H1 (cell line): ENCODE measurements around the gene CAMKMT. TPM values are rescaled to one million over a fixed set of nuclear protein-coding genes. Genes with fewer than 3 reads are reported as not detected.

Source experiments
- CTCF ChIA-PET: fragments of 300-600 bp; sonication (Branson Sonifier 250); formaldehyde crosslinking; loops from one replicate; lab custom pipeline; 2021; ENCODE audit not compliant: partially characterized antibody; lab: Charles Lee
- POLR2A ChIA-PET: fragments of 300-600 bp; sonication (Branson Sonifier 250); formaldehyde crosslinking; loops from one replicate; lab custom pipeline; 2021; ENCODE audit warnings: inconsistent platforms; ENCODE audit not compliant: partially characterized antibody; lab: Charles Lee
- DNase-seq, 2 experiments: peaks; one replicate each; pipeline versions ENCODE4 v3.0.0 to v3.0.0-alpha.2; 2010 to 2022; ENCODE audit warnings: low spot score in 2 of 2, low read depth in 1 of 2, mixed read lengths in 1 of 2
- FAIRE-seq: peaks from 2 replicates; lab custom pipeline; 2011; peaks lifted over from hg19 to GRCh38; lab: Jason Lieb, UNC
- H2AFZ ChIP-seq: 2 replicates; pipeline ENCODE4 v1.8.1; 2012; ENCODE audit warnings: low read length, inconsistent platforms
- H2AK5ac ChIP-seq: 2 replicates; pipeline ENCODE4 v1.6.1; 2013; ENCODE audit warnings: low read depth, low read length
- H2BK120ac ChIP-seq: replicated peaks from 2 replicates; pipeline ENCODE3; 2013; ENCODE audit warnings: low read depth, low read length, inconsistent platforms
- H2BK12ac ChIP-seq: 2 replicates; pipeline ENCODE4 v1.6.1; 2013; ENCODE audit warnings: low read depth, low read length
- H2BK15ac ChIP-seq: 2 replicates; pipeline ENCODE4 v1.6.1; 2013; ENCODE audit warnings: low read length
- H2BK20ac ChIP-seq: 2 replicates; pipeline ENCODE4 v1.6.1; 2013; ENCODE audit warnings: low read length
- H2BK5ac ChIP-seq: 2 replicates; pipeline ENCODE4 v1.6.1; 2013; ENCODE audit warnings: low read depth, low read length
- H3K14ac ChIP-seq: 2 replicates; pipeline ENCODE4 v1.6.1; 2013; ENCODE audit warnings: inconsistent platforms; ENCODE audit not compliant: insufficient read length
- H3K18ac ChIP-seq: 2 replicates; pipeline ENCODE4 v1.6.1; 2013; ENCODE audit warnings: low read length; ENCODE audit errors: extremely low read depth
- H3K23ac ChIP-seq: 2 replicates; pipeline ENCODE4 v1.6.1; 2013; ENCODE audit warnings: inconsistent platforms; ENCODE audit not compliant: insufficient read length
- H3K23me2 ChIP-seq: 2 replicates; pipeline ENCODE4 v1.6.1; 2013; ENCODE audit warnings: low read depth, low read length
- H3K27ac ChIP-seq: 2 replicates; pipeline ENCODE4 v1.6.1; 2011; ENCODE audit warnings: low read depth, low read length, inconsistent platforms
- H3K27me3 ChIP-seq, 4 experiments: replicated peaks in 1 of 4; 1 replicate in 1 of 4; 2 replicates in 3 of 4; pipeline versions ENCODE4 v1.6.1 to v1.8.1; 2011 to 2013; ENCODE audit warnings: low read length in 3 of 4, mild to moderate bottlenecking in 3 of 4, inconsistent platforms in 2 of 4, mixed read lengths in 2 of 4, moderate library complexity in 1 of 4; ENCODE audit not compliant: control insufficient read depth in 3 of 4, insufficient read depth in 3 of 4; ENCODE audit errors: extremely low read depth in 1 of 4
- H3K36me3 ChIP-seq, 4 experiments: 2 replicates each; pipeline versions ENCODE4 v1.6.1 to v1.8.1; 2011 to 2013; ENCODE audit warnings: mild to moderate bottlenecking in 4 of 4, low read length in 3 of 4, moderate library complexity in 2 of 4, control low read depth in 1 of 4, inconsistent platforms in 1 of 4; ENCODE audit not compliant: insufficient read depth in 4 of 4, control insufficient read depth in 2 of 4
- H3K4ac ChIP-seq: replicated peaks from 2 replicates; pipeline ENCODE3; 2013; ENCODE audit warnings: low read length, low read depth, mixed read lengths, inconsistent platforms; ENCODE audit not compliant: insufficient read length
- H3K4me1 ChIP-seq, 4 experiments: replicated peaks in 1 of 4; 1 replicate in 1 of 4; 2 replicates in 3 of 4; pipeline versions ENCODE4 v1.6.1 to v1.8.1; 2011 to 2013; ENCODE audit warnings: low read length in 3 of 4, inconsistent platforms in 2 of 4, mixed read lengths in 1 of 4; ENCODE audit not compliant: insufficient read depth in 4 of 4, control insufficient read depth in 3 of 4
- H3K4me2 ChIP-seq, 2 experiments: 2 replicates each; pipeline versions ENCODE4 v1.6.1 to v1.8.1; 2011 to 2013; ENCODE audit warnings: low read depth in 2 of 2, low read length in 2 of 2, control low read depth in 1 of 2, inconsistent platforms in 1 of 2, mild to moderate bottlenecking in 1 of 2; ENCODE audit not compliant: insufficient read depth in 1 of 2
- H3K4me3 ChIP-seq, 4 experiments: fragments of 200-600, 300-600 bp in 1 of 4; sonication (generic), shearing (Covaris generic), sonication (Bioruptor Twin) in 1 of 4; 2 replicates each; pipeline versions ENCODE4 v1.5.1 to v1.8.1; 2011 to 2016; ENCODE audit warnings: low read length in 4 of 4, low read depth in 3 of 4, control low read depth in 2 of 4, inconsistent platforms in 2 of 4, mild to moderate bottlenecking in 2 of 4, mixed read lengths in 1 of 4, moderate library complexity in 1 of 4; ENCODE audit not compliant: insufficient read depth in 2 of 4; ENCODE audit errors: extremely low read depth in 1 of 4
- H3K56ac ChIP-seq: replicated peaks from 2 replicates; pipeline ENCODE3; 2013; ENCODE audit warnings: low read depth, mild to moderate bottlenecking, mixed read lengths, low read length, inconsistent platforms; ENCODE audit not compliant: insufficient read length
- H3K79me1 ChIP-seq: 2 replicates; pipeline ENCODE4 v1.6.1; 2013; ENCODE audit warnings: low read depth, low read length, control low read depth
- H3K79me2 ChIP-seq, 2 experiments: 2 replicates each; pipeline versions ENCODE4 v1.6.1 to v1.8.1; 2012 to 2013; ENCODE audit warnings: low read length in 2 of 2, mild to moderate bottlenecking in 2 of 2, inconsistent platforms in 1 of 2; ENCODE audit not compliant: insufficient read depth in 2 of 2, control insufficient read depth in 1 of 2
- H3K9ac ChIP-seq, 4 experiments: replicated peaks in 1 of 4; 1 replicate in 1 of 4; 2 replicates in 3 of 4; pipeline versions ENCODE4 v1.6.1 to v1.8.1; 2011 to 2013; ENCODE audit warnings: low read depth in 3 of 4, low read length in 3 of 4, control low read depth in 2 of 4, mild to moderate bottlenecking in 2 of 4, moderate library complexity in 2 of 4, inconsistent platforms in 1 of 4; ENCODE audit errors: extremely low read depth in 1 of 4
- H3K9me3 ChIP-seq, 2 experiments: 2 replicates each; pipeline versions ENCODE4 v1.6.1 to v1.8.1; 2012 to 2013; ENCODE audit warnings: mild to moderate bottlenecking in 2 of 2, moderate library complexity in 2 of 2, control low read depth in 1 of 2, inconsistent platforms in 1 of 2, low read depth in 1 of 2, low read length in 1 of 2, mixed read lengths in 1 of 2; ENCODE audit not compliant: insufficient read depth in 2 of 2
- H4K20me1 ChIP-seq, 2 experiments: replicated peaks in 1 of 2; 2 replicates each; pipeline versions ENCODE3 to v1.8.1; 2011 to 2013; ENCODE audit warnings: inconsistent platforms in 2 of 2, low read length in 2 of 2, mild to moderate bottlenecking in 1 of 2; ENCODE audit not compliant: insufficient read depth in 2 of 2, control insufficient read depth in 1 of 2
- H4K5ac ChIP-seq: 2 replicates; pipeline ENCODE4 v1.6.1; 2013; ENCODE audit warnings: low read length, low read depth, mixed read lengths, inconsistent platforms; ENCODE audit not compliant: insufficient read length
- H4K8ac ChIP-seq: 2 replicates; pipeline ENCODE4 v1.8.0; 2013; ENCODE audit warnings: mild to moderate bottlenecking, moderate library complexity, low read length, inconsistent platforms; ENCODE audit not compliant: insufficient read depth; ENCODE audit errors: extremely low read depth
- H4K91ac ChIP-seq: replicated peaks from 2 replicates; pipeline ENCODE3; 2013; ENCODE audit warnings: low read length, mixed read lengths, inconsistent platforms; ENCODE audit not compliant: insufficient read length
- ATF3 ChIP-seq: IDR thresholded peaks from 2 replicates; pipeline ENCODE4 v1.6.1; 2011; ENCODE audit warnings: low read depth, mild to moderate bottlenecking, low read length; ENCODE audit not compliant: insufficient read depth
- GABPA ChIP-seq: IDR thresholded peaks from 2 replicates; pipeline ENCODE4 v1.6.1; 2011; ENCODE audit warnings: mild to moderate bottlenecking, low read length, moderate library complexity, borderline replicate concordance; ENCODE audit not compliant: insufficient read depth
- HDAC6 ChIP-seq: IDR thresholded peaks from one replicate; pipeline ENCODE4 v1.7.1; 2012; ENCODE audit warnings: low read depth, mild to moderate bottlenecking, inconsistent platforms, low read length, moderate library complexity
- POLR2A ChIP-seq, 2 experiments: IDR thresholded peaks; 1 replicate in 1 of 2; 2 replicates in 1 of 2; pipeline ENCODE4 v1.6.1; 2011; ENCODE audit warnings: low read depth in 2 of 2, low read length in 2 of 2, mild to moderate bottlenecking in 2 of 2; ENCODE audit errors: control extremely low read depth in 1 of 2
- POU5F1 ChIP-seq: IDR thresholded peaks from 2 replicates; pipeline ENCODE4 v1.6.1; 2011; ENCODE audit warnings: low read depth, mild to moderate bottlenecking, low read length, moderate library complexity
- RXRA ChIP-seq: IDR thresholded peaks from 2 replicates; pipeline ENCODE4 v1.6.1; 2011; ENCODE audit warnings: low read depth, mild to moderate bottlenecking, low read length, moderate library complexity; ENCODE audit not compliant: insufficient read depth
- SIX5 ChIP-seq: IDR thresholded peaks from 2 replicates; pipeline ENCODE4 v1.6.1; 2011; ENCODE audit warnings: mild to moderate bottlenecking, low read depth, low read length
- TAF1 ChIP-seq: IDR thresholded peaks from 2 replicates; pipeline ENCODE4 v1.6.1; 2011; ENCODE audit warnings: mild to moderate bottlenecking, low read depth, low read length
- TBP ChIP-seq: IDR thresholded peaks from 2 replicates; pipeline ENCODE4 v1.6.1; 2011; ENCODE audit warnings: low read depth, low read length, improper control_type of control experiment
- USF2 ChIP-seq: IDR thresholded peaks from 2 replicates; pipeline ENCODE4 v1.6.1; 2011; ENCODE audit warnings: low read length, improper control_type of control experiment
- YY1 ChIP-seq: IDR thresholded peaks from 2 replicates; pipeline ENCODE4 v1.6.1; 2011; ENCODE audit warnings: low read depth, mild to moderate bottlenecking, low read length
- WGBS, 2 experiments: shearing (Covaris generic) in 1 of 2; methylation state at CpG; one replicate each; pipeline versions ENCODE4 v1.1.6 to v1.1.7; 2013 to 2015; ENCODE audit warnings: low lambda C conversion rate in 2 of 2, mixed read lengths in 2 of 2, inconsistent platforms in 1 of 2, low coverage in 1 of 2, missing lambda C conversion rate in 1 of 2; ENCODE audit not compliant: insufficient replicate concordance in 2 of 2, insufficient coverage in 1 of 2, insufficient read length in 1 of 2; ENCODE audit errors: extremely low coverage in 1 of 2, missing lambda C conversion rate in 1 of 2; 5-methylcytosine and 5-hydroxymethylcytosine counted together
- polyA plus RNA-seq, 7 experiments: library from polyadenylated mRNA; depleted of rRNA in 3 of 7; stranded (reverse) in 5 of 7; unstranded in 2 of 7; fragments of >200 nt in 5 of 7; fragments of 200-250 nt in 2 of 7; gene quantifications; 1 replicate in 5 of 7; 2 replicates in 1 of 7; 4 replicates in 1 of 7; pipeline versions ENCODE4 v1.2.1 to v1.2.3, GENCODE V29; 2011 to 2013; ENCODE audit warnings: missing spikeins in 2 of 7, mixed read lengths in 2 of 7
- total RNA-seq: library from RNA; stranded (reverse); fragmentation: NEBNext Ultra II Directional; extraction: Animal tissue kit (Norgen Biotek cat#: 25700); gene quantifications from 2 replicates; pipeline ENCODE4 v1.2.1, GENCODE V29; 2021

The CAMKMT gene
- total and polyA plus RNA-seq, 2 of the 8 experiments (the other 6 are each of a cell fraction or from before 2014, with no cell fraction given), result 14.7 to 22.4 TPM

DNA sequence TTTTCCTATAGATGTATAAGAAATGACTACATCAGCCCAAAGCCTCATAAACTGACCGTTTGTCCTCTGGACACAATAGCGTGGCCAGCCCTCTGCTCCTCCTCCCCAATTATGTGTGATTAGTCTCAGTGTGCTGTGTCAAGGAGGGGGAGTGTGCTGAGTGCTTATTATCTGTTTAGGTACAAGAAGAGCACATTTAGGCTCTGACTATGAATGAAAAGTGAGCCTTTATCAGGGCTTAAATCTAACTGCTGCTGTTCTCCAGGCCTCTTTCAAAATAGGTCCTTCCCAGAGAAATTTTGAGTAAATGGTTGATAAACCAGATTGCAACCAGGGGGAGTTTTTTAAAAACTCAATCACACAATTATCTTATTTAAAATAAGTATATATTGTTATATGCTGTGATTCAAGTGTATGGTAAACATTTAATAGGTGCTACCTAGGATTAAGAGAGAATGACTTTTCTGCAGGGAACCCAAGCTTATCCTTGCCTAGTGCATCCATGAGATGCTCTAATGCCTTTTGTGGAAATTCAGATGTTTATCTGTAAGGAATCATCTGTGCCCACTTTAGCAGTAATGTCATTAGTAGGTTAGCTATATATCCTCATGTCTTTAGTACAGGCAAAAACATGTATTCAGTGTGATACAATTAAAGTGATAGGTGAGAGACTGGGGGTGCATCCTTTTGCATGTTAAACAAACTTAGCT lies 411.1 kb downstream of the CAMKMT start:
- ChIA-PET POLR2A (interaction anchor here (0.7 to 1.2 kb wide), 3 partner anchors 25 to 999 kb away, joined by 3 to 4 read pairs (median 3); no protein-coding TSS in a partner anchor), CTCF (interaction anchor here (0.7 to 2.6 kb wide), 5 partner anchors 21 to 791 kb away, joined by 3 to 11 read pairs (median 4); no protein-coding TSS in a partner anchor)
- no peak for FAIRE-seq

More for the DNA sequence above, 411.1 kb downstream of the CAMKMT start:
- H2BK15ac ChIP-seq, result no peak overlapping the region
- H3K4ac ChIP-seq, result no peak overlapping the region
- H3K27me3 ChIP-seq, result peaks cover 0 to 15% (median 13%) of the 10 kb centered on the region in 4 experiments; a peak in 3 of 7 replicates
- no peak overlapping the region for H4K5ac ChIP-seq
- no peak overlapping the region for H2AK5ac ChIP-seq
- H2BK12ac ChIP-seq, result no peak overlapping the region
- H3K14ac ChIP-seq, result no peak overlapping the region
- H3K56ac ChIP-seq, result no peak overlapping the region
- no peak overlapping the region for H3K27ac ChIP-seq
- H4K20me1 ChIP-seq, result no peaks in the 10 kb centered on the region
- peaks cover 11 to 43% (median 34%) of the 10 kb centered on the region in 4 experiments; a peak in 6 of 7 replicates for H3K4me1 ChIP-seq
- H2AFZ ChIP-seq, result no peak overlapping the region
- H3K4me2 ChIP-seq, result no peak overlapping the region
- H4K91ac ChIP-seq, result no peak overlapping the region
- no peak overlapping the region for H2BK5ac ChIP-seq
- no peak overlapping the region for H2BK120ac ChIP-seq
- WGBS, 2 experiments, result 62% methylated on average over 2 of the region's 2 CpGs; no CpG with 5 or more reads in 1 of the 2 experiments
- TF ChIP-seq SIX5, result no peak
- no peak for TF ChIP-seq TBP
- TF ChIP-seq ATF3, result no peak
- no peak for TF ChIP-seq HDAC6
- TF ChIP-seq USF2, result no peak
- no peak for TF ChIP-seq YY1
- no peak for TF ChIP-seq GABPA
- TF ChIP-seq TAF1, result no peak
- no peak for TF ChIP-seq POU5F1
- no peak for TF ChIP-seq POLR2A (IDR thresholded peaks at IDR 0.05; ENCODE audit: control extremely low read depth in 1 of 2, low read depth in 2 of 2, low read length in 2 of 2)
- no peak for TF ChIP-seq RXRA
- no peak overlapping the region for H3K18ac ChIP-seq
- H3K79me1 ChIP-seq, result no peaks in the 10 kb centered on the region
- H3K9me3 ChIP-seq, result no peaks in the 10 kb centered on the region
- H3K9ac ChIP-seq, result no peak overlapping the region
- H3K36me3 ChIP-seq, result no peaks in the 10 kb centered on the region
- 0 out of 2 replicates have a peak overlapping the region, but pooled peaks have one; percentile 24 for H2BK20ac ChIP-seq
- no peak for DNase-seq
- no peak overlapping the region for H3K4me3 ChIP-seq
- H3K79me2 ChIP-seq, result no peaks in the 10 kb centered on the region
- H4K8ac ChIP-seq, result no peak overlapping the region
- no peak overlapping the region for H3K23ac ChIP-seq
- peaks cover 4% of the 10 kb centered on the region for H3K23me2 ChIP-seq
